HG02642 (cell line): ENCODE results near the gene ZNF420.

Experiments used
- ATAC-seq: cut with Tn5 transposase; IDR thresholded peaks from one replicate; pipeline ENCODE4 v1.9.1; 2021; ENCODE audit warnings: mild to moderate bottlenecking; ENCODE audit not compliant: unreplicated experiment, poor library complexity

ZNF420 gene

DNA sequence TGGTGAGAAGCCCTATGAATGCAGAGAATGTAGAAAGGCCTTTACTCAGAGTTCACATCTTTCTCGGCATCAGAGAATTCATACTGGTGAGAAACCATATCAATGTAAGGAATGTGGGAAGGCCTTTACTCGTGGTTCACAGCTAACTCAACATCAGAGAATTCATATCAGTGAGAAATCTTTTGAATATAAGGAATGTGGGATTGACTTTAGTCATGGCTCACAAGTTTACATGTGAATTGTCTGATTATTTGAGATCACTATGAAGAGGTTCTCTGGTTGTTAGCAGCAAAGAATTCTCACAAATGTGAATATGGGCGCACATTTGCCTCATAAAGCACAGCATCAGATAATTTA lies 50.6 kb downstream of the ZNF420 start:
- ATAC-seq, result no peak

DNA sequence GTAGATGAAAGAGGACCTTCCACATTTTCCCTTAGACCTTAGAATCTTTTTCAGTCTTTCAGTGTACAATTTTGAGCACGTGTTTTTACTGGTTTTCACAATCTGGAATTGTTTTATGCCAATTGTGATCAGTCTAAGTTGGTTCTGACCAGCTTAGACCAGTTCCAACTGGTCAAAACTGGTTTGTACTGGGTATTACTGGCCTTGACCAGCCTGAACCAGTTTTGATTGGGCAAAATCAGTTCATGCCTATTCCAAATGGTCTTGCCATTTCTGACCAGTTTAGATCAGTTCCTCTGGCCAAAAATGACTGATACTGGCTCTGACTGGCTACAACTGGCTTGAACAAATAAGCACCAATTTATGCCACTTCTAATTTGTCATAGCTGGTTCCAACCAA lies 57.9 kb downstream of the ZNF420 start:
- ATAC-seq, result no peak

DNA sequence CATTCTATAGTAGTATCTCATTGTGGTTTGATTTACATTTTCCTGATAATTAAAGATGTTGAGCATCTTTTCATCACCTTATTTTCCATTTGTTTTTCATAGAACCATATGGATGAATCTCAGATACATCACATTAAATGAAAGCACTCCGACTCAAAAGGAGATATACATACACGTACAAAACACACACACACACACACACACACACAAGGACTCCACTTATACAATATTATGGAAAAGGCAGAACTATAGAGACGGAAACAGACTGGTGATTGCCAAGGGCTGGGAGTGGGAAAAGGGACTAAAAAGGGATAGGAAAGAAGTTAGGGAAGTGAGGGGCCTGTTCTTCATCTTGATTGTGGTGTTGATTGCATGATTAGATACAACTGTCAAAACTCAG lies 70.0 kb downstream of the ZNF420 start:
- ATAC-seq, result no peak

DNA sequence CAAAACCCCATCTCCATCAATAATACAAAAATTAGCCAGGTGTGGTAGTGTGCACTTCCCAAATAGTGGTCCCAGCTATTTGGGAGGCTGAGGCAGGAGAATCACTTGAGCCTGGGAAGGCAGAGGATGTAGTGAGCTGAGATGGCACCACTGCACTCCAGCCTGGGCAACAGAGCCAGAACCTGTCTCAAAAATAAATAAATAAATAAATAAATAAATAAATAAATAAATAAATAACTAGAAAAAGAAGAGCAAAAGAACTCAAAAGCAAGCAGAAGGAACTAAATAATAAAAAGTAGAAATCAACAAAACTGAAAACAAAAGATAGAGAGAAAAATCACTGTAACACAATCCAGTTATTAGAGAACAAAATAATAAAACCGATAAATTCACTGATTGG lies 81.9 kb downstream of the ZNF420 start:
- ATAC-seq, result no peak

DNA sequence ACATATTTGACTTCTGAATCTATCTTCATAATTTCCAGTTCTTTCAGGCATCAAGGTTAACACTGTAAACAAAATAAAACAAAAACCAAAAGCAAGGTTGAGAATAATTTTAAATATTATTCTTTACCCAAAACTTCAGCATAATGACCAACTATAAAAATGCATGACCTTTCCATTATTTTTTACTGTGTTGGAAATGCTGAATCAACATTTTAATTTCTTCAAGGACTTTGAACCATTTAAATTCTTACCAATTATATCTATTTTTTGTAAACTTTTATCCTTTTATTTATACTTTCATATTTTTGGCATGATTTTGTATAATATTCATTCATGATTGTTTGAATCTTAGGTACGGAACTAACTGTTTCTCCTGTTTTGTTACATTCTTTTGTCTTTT lies 87.4 kb downstream of the ZNF420 start:
- ATAC-seq, result no peak

DNA sequence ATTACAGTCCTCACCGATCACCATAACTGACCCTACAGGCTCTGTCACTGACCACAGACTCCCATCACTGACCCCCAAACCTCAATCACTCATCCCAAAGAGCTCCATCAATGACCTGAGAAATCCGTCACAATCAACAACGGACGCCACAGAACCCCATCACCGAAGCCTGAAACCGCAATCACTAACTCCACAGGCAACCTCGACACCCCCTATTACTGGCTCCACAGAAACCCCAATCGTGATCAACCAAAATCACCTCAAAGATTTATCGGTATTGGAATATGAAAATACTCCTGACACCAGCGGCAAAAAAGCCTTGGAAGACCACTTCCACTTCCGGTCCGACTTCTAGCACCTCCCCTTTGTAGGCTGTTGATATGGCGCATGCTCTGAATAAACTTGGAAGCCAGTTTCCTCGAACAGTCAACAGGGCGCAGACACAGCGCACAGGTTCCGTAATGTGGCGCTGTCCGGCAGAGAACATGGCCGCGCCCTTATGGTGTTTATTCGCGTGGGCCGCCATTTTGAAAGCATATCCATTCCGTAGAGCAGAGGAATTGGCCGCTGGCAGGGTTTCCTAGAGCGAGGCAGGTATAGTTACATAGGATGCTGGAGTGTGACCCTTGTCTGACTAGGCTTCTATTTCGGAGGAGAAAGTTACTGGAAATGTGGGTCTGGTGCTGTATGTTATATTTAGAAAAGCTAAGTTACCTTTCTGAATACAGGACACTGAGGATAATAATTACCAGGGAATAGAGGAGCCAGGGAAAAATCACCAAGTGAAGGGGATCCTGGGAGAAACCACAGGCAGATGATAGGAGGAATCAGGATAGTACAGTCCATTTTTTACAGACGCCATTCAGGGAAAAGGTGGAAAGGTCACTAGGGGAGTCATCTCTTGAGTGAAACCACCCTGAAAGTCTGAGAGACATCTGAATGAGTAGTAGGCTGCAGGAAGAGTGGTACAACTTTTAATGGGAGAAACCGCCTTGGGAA lies 94.4 kb downstream of the ZNF420 start, which contains the start of gene ZNF585A:
TSS of gene ZNF585A (minus strand) at position 328 of the 999 bp plus-strand sequence. CDS start 2,785 bp downstream, outside the sequence.
- peak; percentile 97 for ATAC-seq
